Measurements from ENCODE around the gene GPX4. TPM values are rescaled to one million over a fixed set of nuclear protein-coding genes. Genes with fewer than 3 reads are reported as not detected.

GPX4 gene
- total RNA-seq, 1 experiment from 2014 or later: 232 TPM

DNA sequence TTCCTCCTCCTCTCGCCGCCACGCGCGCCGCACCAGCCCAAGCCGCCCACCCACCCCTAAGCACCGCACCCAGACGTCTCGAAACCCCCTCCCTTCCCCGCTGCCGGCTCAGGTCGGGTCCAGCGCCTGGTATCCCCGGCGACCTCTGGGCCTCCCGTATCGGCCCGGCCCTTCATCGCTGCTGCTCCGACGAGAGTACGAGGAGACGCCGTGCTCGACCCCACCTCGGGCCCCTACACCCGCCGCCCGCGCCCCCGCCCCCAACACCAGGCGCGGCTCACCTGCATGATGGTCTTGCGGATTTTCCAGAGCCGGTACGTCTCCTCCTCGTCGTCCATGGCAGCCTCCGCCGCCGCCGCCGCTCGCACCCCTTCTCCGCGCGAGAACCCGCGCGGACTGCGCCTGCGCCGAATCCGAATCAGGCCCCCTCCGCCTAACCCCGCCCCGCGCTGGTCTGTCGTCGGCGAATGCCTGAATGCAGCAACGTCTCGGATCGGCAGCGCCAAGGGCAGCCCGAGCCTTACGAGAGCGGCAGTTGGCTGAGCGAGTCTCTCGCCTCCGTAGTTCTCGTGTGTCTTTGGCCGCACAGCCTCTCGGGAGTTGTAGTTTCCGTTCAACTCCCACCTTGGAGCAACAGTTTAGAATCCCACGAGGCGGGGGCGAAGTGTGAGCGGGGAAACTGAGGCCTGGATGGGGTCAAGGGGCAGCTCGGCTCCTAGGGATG is 8.7 kb upstream of the GPX4 start, which contains the start of gene POLR2E:
Gene POLR2E, minus strand, starts transcription at position 398 of the 724 bp plus-strand sequence. Its CDS starts 60 bp downstream, at position 338.
- peaks cover 23% of the 10 kb centered on the region for H3K36me3 ChIP-seq
- H3K27me3 ChIP-seq: no peaks in the 10 kb centered on the region
- H3K27ac ChIP-seq: peak within 1 kb of the TSS; percentile 28; the same call in 1 of the 2 replicates
- H3K9me3 ChIP-seq (replicated peaks): no peaks in the 10 kb centered on the region
- no peaks in the 10 kb centered on the region for H3K4me1 ChIP-seq
- DNase-seq: peak; percentile 96 to 97
- peak within 1 kb of the TSS; percentile 74 for H3K4me3 ChIP-seq

DNA sequence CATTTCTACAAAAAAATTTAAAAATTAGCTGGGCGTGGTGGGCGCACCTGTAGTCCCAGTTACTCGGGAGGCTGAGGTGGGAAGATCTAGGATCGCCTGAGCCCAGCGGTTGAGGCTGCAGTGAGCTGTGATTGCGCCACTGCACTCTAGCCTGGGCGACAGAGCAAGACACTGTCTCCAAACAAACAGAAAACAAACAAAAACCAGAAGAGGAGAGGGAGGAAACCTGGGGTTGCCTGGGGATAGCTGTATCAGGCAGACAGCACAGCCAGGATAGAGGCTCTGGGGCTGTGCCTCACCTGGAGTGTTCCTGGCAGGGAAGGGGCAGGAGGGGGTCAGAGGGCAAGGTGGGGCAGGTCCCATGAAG is 6.0 kb upstream of the GPX4 start:
- no peak overlapping the region for H3K4me3 ChIP-seq
- no peaks in the 10 kb centered on the region for H3K27me3 ChIP-seq
- DNase-seq: no peak
- H3K36me3 ChIP-seq: peaks cover 6% of the 10 kb centered on the region; the same call in 1 of the 2 replicates
- H3K27ac ChIP-seq: no peak overlapping the region
- H3K9me3 ChIP-seq (replicated peaks): no peaks in the 10 kb centered on the region
- peaks cover 7% of the 10 kb centered on the region for H3K4me1 ChIP-seq

DNA sequence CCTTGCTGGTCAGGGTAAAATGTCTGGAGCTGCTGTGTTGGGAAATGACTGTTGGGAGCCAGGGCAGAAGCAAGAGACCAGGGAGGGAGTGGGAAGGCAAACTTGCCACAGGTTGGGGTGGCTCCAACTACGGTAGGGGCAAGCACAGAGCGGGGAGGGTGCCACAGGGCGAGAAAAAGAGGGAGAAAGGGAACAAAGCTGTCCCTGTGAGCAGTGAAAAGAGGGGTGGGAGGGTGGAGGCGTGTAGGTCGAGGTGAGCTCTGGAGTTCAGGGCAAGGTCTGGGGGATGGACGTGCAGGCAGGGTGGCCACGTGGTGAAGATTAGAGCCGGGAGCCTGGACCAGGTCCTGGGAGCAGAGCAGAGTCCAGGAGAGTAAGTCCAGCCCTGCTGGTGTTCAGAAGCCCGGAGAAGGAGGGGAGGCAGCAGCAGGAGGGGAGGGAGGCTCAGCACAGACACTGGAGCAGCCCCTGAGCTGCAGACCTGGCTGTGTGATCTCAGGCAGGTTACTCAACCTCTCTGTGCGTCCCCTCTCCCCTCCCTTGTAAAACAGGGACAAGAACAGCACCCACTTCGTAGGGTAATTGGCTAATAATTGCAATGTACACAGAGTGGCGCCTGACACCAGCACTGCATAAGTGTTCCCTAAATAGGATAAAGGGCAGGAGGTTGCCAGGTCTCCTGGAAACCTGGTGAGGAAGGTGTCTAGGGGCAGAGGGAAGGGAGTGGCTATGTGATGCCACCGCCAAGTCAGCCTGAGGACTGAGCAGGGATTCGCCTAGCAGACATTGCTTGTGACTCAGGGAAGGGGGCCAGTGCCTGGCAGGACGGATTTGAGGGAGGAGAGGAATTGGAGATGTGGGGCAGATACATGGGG is 5.4 kb upstream of the GPX4 start:
- H3K4me1 ChIP-seq: peaks cover 9% of the 10 kb centered on the region
- H3K36me3 ChIP-seq: peaks cover 3% of the 10 kb centered on the region; the same call in 1 of the 2 replicates
- DNase-seq: no peak
- no peaks in the 10 kb centered on the region for H3K27me3 ChIP-seq
- H3K4me3 ChIP-seq: no peak overlapping the region
- no peaks in the 10 kb centered on the region for H3K9me3 ChIP-seq (replicated peaks)
- no peak overlapping the region for H3K27ac ChIP-seq

DNA sequence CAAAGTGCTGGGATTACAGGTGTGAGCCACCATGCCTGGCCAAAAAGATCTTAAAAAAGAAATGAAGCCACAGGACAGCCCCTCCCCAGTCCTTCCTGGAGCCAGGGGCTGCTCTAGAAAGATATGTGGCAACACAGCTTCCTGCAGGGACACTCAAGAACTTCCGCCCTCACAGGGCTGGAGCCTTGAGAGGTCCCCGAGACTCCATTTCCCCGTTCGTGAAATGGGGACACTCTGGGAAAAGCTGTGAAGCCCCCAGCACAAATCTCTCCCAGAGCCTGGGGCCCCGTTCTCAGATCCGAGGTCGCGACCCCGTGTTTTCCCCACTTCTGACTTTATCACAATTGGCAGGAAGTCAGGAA is 2.5 kb upstream of the GPX4 start:
- H3K4me3 ChIP-seq: peak overlapping the region; percentile 20

DNA sequence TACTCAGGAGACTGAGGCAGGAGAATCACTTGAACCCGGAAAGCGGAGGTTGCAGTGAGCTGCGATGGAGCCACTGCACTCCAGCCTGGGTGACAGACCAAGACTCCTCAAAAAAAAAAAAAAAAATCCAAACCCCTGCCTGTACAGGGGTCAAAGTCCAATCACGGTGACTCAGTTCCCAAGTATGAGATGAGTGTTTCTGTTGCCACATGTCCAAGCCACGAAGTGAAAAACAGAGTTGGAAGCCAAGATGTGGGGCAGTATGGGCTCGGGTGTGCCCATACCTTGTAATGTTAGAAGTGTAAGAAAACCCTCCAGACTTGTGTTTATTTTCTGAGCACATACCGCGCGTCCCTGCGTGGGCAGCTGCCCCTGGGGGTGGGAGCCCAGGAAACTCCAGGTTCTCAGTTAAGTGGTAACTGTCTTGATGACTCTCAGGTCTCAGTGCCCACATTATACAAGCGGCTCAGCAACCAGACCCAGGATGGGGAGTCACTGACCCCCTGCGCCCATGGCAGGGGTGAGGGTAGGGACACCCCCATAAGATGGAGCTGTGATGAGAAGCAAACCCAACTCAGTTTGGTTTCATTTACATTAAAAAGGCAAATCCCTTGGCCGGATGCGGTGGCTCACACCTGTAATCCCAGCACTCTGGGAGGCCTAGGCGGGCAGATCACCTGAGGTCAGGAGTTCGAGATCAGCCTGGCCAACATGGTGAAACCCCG is 1.2 kb upstream of the GPX4 start:
- no peak overlapping the region for H3K4me3 ChIP-seq
- DNase-seq: peak; percentile 70 to 74
- peak overlapping the region; percentile 58; the same call in 1 of the 2 replicates for H3K27ac ChIP-seq
- H3K36me3 ChIP-seq: peaks cover 4% of the 10 kb centered on the region
- H3K9me3 ChIP-seq (replicated peaks): no peaks in the 10 kb centered on the region
- H3K4me1 ChIP-seq: peaks cover 11% of the 10 kb centered on the region
- no peaks in the 10 kb centered on the region for H3K27me3 ChIP-seq

More for the DNA sequence above, 2.5 kb upstream of the GPX4 start:
- DNase-seq: no peak
- H3K9me3 ChIP-seq (replicated peaks): no peaks in the 10 kb centered on the region
- H3K27ac ChIP-seq: peak overlapping the region; percentile 58
- no peaks in the 10 kb centered on the region for H3K27me3 ChIP-seq
- no peaks in the 10 kb centered on the region for H3K36me3 ChIP-seq
- peaks cover 11% of the 10 kb centered on the region for H3K4me1 ChIP-seq

DNA sequence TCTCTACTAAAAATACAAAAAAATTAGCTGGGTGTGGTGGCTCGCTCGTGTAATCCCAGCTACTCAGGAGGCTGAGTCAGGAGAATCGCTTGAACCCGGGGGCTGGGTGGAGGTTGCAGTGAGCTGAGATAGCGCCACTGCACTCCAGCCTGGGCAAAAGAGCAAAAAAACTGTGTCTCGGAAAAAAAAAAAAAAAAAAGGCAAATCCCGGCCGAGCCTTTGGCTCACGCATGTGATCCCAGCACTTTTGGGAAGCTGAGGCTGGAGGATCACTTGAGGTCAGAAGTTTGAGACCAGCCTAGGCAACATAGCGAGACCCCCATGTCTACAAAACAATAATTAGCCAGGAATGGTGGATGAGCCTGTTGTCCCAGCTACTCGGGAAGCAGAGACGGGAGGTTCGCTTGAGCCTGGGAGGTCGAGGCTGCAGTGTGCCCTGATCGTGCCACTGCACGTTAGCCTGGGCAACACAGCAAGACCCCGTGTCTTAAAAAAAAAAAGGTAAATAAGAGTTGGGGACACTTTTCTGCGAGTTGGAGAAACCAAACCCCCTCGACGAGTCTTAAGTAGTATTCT is 574 bp upstream of the GPX4 start:
- no peak for DNase-seq
- no peak overlapping the region for H3K4me3 ChIP-seq
- H3K4me1 ChIP-seq: peaks cover 11% of the 10 kb centered on the region
- H3K27ac ChIP-seq: no peak overlapping the region
- H3K36me3 ChIP-seq: peaks cover 7% of the 10 kb centered on the region
- H3K9me3 ChIP-seq (replicated peaks): no peaks in the 10 kb centered on the region
- no peaks in the 10 kb centered on the region for H3K27me3 ChIP-seq

DNA sequence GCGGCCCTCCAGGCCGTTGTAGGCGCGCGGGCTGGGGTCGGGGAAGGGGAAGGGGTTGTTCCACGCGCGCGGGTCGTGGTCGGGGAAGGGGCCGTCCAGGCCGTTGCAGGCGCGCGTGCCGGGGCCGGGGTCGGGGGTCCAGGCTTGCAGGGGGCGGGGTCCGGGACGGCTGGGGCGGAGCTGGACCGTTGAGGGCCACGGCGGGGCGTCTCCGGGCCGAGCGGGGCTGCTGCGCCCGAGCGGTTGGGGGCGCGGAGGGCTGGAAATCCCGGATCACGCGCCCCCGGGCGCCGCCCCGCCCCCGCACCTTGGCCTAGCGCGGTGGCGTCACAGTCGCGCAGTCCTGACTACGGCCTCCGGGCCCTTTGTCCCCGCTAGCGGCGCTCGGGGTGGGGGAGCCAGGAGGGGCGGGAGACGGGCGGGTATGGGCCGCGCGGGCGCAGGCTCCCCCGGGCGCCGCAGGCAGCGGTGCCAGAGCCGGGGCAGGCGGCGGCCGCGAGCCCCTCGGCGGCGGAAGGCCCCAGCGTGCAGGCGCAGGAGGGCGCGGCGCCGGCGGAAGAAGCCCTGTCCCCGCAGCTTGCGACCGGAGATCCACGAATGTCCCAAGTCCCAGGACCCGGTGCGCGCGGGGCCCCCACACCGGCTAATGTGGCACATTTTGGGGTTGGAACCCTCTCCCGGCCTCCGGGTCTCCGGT is 665 bp downstream of the GPX4 start:
- DNase-seq: peak; percentile 66
- Histone ChIP-seq H3K9me3 (replicated peaks) (no peaks in the 10 kb centered on the region), H3K4me3 (peak overlapping the region; percentile 81), H3K27ac (peak overlapping the region; percentile 54; the same call in 1 of the 2 replicates), H3K4me1 (peaks cover 11% of the 10 kb centered on the region), H3K27me3 (no peaks in the 10 kb centered on the region), H3K36me3 (peaks cover 15% of the 10 kb centered on the region)

DNA sequence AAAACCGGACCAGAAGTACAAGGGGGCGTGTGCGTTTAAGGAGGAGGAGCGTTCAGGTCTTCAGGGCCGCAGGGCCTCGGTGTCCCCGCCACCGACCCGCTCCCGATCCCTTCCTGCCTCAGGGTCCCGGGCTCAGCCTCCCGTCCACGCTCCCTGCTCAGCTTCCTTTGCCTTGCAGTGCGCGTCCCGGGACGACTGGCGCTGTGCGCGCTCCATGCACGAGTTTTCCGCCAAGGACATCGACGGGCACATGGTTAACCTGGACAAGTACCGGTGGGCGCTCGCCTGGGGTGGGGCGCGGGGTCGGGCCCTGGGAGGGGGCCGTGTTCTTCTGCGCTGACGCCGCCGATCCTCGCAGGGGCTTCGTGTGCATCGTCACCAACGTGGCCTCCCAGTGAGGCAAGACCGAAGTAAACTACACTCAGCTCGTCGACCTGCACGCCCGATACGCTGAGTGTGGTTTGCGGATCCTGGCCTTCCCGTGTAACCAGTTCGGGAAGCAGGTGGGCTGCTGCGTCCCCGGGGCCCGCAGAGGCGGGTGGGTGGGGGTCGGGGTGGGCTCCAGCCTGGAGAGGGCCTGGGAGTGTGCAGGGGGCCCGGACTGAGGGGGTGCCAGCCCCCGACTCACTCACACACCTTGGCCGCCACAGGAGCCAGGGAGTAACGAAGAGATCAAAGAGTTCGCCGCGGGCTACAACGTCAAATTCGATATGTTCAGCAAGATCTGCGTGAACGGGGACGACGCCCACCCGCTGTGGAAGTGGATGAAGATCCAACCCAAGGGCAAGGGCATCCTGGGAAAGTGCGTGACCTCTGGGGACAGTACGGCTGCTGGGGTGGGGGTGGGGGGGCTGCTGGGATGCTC is 1.4 kb downstream of the GPX4 start:
- no peak overlapping the region for H3K27ac ChIP-seq
- DNase-seq: peak in 1 of 2 experiments; percentile 37
- H3K36me3 ChIP-seq: peaks cover 15% of the 10 kb centered on the region
- H3K27me3 ChIP-seq: no peaks in the 10 kb centered on the region
- H3K4me3 ChIP-seq: peak overlapping the region; percentile 81
- no peaks in the 10 kb centered on the region for H3K9me3 ChIP-seq (replicated peaks)
- peaks cover 11% of the 10 kb centered on the region for H3K4me1 ChIP-seq

DNA sequence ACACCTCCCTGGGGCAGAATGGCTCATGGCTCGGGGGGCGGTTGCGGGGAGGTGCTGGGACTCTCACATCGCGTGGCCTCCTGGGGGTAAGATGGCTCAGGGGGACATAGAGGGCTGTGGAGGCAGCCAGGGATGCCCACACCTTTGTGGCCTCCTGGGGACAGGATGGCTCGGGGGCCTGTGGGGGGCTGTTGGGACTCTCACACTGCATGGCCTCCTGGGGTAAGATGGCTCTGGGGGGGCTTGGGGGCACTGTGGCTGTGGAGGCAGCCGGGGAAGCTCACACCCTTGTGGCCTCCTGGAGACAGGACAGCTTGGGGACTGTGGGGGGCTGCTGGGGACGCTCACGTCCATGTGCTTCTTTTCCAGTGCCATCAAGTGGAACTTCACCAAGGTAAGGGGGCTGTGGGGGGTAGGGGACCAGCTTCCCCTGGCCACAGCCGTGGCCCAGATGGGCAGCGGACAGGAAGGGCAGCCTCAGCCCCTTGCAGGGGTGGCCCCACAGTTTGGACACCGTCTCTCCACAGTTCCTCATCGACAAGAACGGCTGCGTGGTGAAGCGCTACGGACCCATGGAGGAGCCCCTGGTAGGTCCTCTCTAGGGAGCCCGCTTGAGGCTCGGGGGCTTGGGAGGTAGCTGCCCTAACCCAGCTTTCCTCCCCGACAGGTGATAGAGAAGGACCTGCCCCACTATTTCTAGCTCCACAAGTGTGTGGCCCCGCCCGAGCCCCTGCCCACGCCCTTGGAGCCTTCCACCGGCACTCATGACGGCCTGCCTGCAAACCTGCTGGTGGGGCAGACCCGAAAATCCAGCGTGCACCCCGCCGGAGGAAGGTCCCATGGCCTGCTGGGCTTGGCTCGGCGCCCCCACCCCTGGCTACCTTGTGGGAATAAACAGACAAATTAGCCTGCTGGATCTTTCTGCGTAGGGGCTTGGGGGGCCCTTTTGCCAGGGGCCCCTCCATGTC is 2.4 kb downstream of the GPX4 start:
- Histone ChIP-seq H3K4me1 (peaks cover 11% of the 10 kb centered on the region), H3K9me3 (replicated peaks) (no peaks in the 10 kb centered on the region), H3K4me3 (no peak overlapping the region), H3K27me3 (no peaks in the 10 kb centered on the region), H3K36me3 (peaks cover 15% of the 10 kb centered on the region), H3K27ac (no peak overlapping the region)
- no peak for DNase-seq

DNA sequence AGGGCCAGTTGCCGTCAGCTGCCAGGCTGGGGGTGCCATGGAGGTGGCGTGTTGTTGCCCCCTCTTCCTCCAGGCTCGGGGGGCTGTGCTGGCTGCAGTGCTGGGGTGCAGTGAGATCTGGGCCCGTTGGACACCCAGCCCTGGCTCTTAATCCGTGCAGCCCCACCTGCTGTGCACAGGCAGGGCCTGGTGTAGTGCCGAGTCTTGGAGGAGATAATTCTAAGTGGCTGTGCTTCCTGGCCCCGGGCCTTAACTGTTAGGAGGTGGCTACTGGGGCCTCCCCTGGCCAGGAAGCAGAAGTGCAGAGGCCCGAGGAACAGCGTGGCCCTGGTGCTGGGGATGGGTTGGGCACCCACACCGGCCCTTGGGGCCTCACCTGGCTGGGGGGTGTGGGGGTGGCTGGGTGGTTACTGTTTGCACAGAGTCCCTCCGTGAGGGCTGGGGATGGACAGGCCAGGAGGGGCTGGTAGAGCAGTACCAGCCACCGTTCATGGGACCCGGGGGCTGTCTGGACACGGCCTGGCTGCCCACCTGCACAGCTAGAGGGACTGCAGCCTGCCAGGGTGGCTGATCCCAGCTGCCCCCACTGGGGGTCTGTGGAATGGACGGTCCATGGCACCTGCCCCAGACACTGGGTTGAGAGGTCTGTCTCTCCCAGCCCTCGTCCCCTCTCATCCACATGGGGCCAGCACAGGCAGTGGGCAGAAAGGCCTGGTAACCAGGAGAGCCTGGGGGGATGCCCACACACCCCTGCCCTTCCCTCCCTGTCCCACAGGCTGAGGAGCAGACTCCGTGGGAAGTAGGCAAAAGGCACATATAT is 3.3 kb downstream of the GPX4 start:
- H3K27ac ChIP-seq: no peak overlapping the region
- H3K27me3 ChIP-seq: no peaks in the 10 kb centered on the region

DNA sequence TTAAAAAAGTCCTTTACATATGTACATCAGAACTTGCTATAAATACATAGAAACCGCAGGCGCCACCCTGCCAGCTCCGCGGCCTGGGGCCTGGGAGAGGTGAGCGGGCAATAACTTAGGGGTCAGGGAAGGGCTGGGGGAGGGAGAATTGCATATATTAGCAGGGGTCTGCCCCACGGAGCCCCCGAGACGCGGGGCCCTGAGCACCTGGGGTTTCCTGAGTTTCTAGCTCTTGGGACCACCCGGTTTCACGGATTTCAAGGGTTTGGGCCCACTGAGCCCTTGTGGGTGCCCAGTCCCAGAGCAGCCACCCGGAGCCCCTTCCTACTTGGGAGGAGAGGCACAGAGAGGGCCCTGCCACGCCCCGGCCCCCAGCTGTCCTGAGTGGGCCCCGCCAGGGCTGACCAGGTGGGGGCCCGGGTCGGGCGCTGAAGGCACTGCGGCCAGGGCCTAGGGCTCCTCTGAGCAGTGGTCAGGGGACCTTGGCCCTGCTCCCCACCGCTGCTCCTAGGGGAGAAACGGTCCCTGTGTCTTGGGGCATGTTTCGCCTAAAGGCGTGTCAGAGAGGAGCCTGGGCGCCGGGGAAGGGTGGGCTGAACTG is 4.0 kb downstream of the GPX4 start:
- DNase-seq: no peak
- no peaks in the 10 kb centered on the region for H3K9me3 ChIP-seq (replicated peaks)
- no peaks in the 10 kb centered on the region for H3K27me3 ChIP-seq
- H3K4me3 ChIP-seq: no peak overlapping the region
- H3K4me1 ChIP-seq: peaks cover 5% of the 10 kb centered on the region
- H3K27ac ChIP-seq: no peak overlapping the region
- H3K36me3 ChIP-seq: peaks cover 15% of the 10 kb centered on the region

More for the DNA sequence above, 3.3 kb downstream of the GPX4 start:
- peaks cover 9% of the 10 kb centered on the region for H3K4me1 ChIP-seq
- DNase-seq: no peak
- no peaks in the 10 kb centered on the region for H3K9me3 ChIP-seq (replicated peaks)
- peaks cover 15% of the 10 kb centered on the region for H3K36me3 ChIP-seq
- H3K4me3 ChIP-seq: no peak overlapping the region
